ENCODE data around the gene MLN. TPM values are rescaled to one million over a fixed set of nuclear protein-coding genes. Genes with fewer than 3 reads are reported as not detected.
"Not testable (repeated sequence)": the region's sequence is repeated elsewhere in the genome, so short reads cannot be mapped to it uniquely, and the experiment has no call there.

Gene MLN
- total RNA-seq, 2 donors from 2014 or later = not detected

DNA sequence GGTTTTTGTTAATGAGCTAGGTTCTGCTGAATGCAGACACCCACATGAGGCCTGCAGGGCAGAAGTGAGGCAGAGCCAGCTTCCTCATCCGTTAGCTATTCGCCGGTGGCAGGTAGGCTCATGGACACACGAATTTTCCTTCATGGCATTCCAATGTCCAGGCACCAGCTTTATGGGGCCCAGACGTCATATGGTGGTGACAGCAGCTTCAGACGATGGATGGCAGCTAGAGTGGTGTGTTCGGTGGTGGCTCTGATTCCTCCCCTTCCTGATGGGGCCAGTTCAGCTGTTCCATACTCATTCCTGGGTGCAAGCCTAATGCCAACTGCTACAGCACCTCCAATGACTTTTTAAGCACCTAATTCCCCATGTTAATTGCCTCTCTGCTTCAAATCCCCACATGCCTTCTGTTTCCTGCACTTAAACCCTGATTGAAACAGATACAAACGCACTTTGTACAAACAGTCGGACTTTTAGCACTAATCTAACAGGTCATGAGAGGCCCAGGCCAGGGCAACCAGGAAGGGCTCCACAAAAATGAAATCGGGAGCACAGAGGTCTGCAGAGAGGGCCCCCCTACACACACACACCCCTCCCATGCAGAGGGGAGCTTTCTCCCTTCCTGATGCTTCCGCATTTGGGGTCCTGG lies 35.7 kb upstream of the MLN start:
- peak overlapping the region in 1 of 2 donors; percentile 36 for H3K27ac Mint-ChIP-seq
- DNase-seq (ENCODE audit: low spot score in 2 of 2) (no peak), ATAC-seq (peak in 1 of 2 donors; percentile 49)
- H3K9me3 Mint-ChIP-seq = peaks cover 0 to 6% of the 10 kb centered on the region in 2 donors
- no peaks in the 10 kb centered on the region for H3K36me3 Mint-ChIP-seq

DNA sequence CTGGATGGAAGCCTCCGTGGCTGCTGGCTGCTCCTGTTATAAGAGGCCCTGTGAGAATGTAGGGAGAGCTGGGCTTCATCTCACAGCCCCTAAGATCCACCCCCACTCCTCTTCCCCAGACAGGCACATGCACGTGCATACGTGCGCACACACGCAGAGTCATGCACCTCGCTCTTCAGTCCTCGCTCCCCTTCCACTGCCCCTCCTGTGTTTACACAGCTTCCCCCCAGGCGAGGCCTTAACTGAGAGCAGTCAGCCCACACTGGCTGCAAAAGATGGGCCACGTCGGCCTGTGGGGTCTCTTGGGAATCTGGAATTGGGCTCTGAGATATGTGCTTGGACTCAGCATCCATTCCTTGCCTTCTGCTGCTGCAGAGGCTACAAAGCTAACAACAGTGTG lies 35.2 kb upstream of the MLN start:
- ATAC-seq (no peak), DNase-seq (ENCODE audit: low spot score in 2 of 2) (no peak)
- H3K36me3 Mint-ChIP-seq = no peaks in the 10 kb centered on the region
- peaks cover 0 to 6% of the 10 kb centered on the region in 2 donors for H3K9me3 Mint-ChIP-seq
- H3K27ac Mint-ChIP-seq = peak overlapping the region; percentile 36 to 44

DNA sequence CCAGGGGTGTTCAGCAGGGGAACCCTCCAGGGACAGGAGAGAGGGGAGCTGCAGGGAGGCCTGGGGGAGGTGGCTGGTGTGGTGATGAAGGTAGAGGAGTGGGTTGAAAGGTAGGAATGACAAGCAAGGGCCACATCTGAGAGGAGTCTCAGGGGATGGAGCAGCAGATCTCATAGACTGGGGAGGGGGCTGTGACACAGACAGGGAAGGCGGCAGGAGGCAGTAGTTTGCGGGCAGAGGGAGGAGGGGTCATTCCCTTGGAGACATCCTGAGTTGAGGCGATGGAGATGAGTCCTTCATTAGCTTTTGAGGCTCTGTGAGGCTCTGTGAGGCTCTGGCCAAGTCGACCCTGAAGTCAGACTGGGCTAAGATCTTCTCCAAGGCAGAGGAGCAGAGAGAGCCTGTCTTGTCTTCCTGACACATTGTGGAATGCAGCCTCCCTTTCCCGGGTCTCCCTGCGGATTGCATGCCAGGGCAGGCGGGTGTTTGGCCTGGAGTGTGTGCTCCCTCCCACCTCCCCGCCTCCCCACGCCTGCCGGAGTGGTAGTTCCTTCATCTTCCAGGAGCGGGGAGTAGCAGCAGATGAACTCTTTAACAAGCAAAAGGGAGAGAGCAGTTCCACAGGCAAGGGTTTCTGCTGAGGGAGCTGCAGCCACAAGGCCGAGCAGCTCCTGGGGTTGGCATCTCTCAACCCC lies 34.3 kb upstream of the MLN start:
- DNase-seq (ENCODE audit: low spot score in 2 of 2) (no peak), ATAC-seq (no peak)
- Mint-ChIP-seq H3K36me3 (no peaks in the 10 kb centered on the region), H3K9me3 (peaks cover 0 to 6% of the 10 kb centered on the region in 2 donors), H3K27ac (no peak overlapping the region)

DNA sequence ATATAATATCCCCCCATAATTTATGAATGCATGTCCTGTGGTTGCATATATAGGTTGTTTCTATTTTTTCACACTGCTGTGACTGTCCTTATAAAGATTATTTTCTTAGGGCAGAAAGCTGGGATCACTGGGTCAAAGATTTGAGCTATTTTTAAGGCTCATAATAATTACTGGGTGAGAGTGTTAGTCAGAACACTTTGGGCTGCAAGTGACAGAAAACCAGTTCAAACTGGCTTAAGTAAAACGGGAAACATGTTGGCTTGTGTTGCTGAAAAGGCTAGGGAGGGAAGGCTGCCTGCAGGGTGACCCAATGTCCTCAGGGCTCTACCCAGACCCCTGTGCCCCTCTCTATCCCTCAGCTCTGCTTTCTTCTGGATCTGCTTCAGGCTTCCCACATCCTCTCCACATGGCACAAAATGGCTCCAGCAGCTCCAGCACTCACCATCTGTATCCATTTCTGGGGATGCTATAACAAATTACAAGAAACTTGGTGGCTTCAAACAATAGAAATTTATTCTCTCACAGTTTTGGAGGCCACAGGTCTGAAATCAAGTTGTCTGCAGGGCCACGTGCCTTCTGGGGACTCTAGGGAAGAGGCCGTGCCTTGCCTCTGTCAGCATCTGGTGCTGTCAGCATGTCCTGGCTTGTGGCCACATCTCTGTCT lies 33.1 kb upstream of the MLN start:
- Mint-ChIP-seq H3K9me3 (peaks cover 0 to 6% of the 10 kb centered on the region in 2 donors), H3K27ac (no peak overlapping the region), H3K36me3 (no peaks in the 10 kb centered on the region)
- ATAC-seq (no peak), DNase-seq (ENCODE audit: low spot score in 2 of 2) (no peak)

DNA sequence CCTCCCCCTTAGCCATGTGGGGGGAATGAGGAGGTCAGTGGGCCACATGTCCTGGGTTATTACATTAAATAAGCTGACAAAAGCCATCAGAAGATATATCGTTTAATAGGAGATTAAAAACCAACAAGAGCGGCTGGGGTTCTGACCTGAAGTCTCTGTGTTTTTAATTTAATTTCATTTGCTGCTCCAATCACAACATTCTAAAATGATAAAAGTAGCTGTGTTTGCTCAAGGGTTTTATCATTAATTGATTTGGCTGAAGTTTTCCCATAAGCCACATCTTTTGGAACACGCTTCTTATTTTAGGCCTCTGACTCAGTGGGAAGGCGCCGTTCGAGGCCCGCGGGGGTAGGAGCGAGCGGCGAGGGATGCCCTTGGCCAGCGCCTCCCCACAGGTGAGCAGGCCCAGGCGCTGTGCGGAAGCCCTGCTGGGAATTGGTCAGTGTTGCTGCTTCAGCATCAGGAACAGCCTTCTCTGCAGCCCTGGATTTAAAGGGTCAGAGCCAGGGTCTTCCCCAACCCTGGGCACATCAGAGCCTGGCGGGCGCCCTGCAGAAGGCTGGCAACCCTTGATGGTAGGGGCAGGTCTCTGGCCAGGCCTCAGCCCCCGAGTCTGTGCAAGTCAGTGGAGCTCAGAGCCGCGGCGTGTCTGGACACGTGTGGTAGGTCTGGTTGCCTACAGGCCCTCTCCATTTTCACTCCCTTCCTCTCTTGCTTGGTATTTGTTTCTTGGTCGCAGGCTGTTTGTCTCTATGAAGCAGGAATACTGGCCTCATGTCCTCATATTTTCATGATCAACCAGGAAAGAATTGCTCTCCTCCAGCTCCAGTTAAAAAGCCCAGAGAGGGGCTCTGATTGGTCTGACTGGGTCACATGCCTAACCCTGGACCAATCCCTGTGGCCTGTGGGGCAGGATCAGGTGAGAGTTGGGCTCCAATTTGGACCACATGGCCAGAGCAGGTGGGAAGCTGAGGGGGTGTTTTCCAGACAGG lies 30.9 kb upstream of the MLN start:
- Mint-ChIP-seq H3K27ac (no peak overlapping the region), H3K9me3 (peaks cover 0 to 6% of the 10 kb centered on the region in 2 donors), H3K36me3 (no peaks in the 10 kb centered on the region)
- DNase-seq (ENCODE audit: low spot score in 2 of 2) (no peak), ATAC-seq (no peak)

DNA sequence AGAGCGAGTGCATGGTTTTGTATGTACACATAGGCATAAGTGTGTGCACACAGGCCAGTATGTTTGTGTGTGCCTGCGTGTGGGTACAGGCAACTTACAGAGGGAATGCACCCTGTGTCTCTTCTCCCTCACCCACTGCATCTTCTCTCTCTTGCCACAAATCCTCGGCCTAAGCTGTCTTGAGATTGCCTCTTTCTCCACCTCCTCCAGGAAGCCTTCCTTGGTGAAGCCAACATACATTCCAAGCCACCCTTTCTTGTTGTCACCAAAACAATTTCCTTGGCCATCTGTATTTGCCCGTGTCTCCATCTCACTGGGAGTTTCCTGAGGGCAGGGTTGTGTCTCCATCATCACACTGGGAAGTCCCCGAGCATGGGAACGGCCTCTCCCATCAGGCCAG lies 29.8 kb upstream of the MLN start:
- peaks cover 0 to 6% of the 10 kb centered on the region in 2 donors for H3K9me3 Mint-ChIP-seq
- no peak for ATAC-seq
- DNase-seq (ENCODE audit: low spot score in 2 of 2) = no peak
- H3K27ac Mint-ChIP-seq = no peak overlapping the region
- no peaks in the 10 kb centered on the region for H3K36me3 Mint-ChIP-seq

DNA sequence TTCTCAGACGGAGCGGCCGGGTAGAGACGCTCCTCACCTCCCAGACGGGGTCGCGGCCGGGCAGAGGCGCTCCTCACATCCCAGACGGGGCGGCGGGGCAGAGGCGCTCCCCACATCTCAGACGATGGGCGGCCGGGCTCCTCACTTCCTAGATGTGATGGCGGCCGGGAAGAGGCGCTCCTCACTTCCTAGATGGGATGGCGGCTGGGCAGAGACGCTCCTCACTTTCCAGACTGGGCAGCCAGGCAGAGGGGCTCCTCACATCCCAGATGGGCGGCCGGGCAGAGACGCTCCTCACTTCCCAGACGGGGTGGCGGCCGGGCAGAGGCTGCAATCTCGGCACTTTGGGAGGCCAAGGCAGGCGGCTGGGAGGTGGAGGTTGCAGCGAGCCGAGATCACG lies 29.0 kb upstream of the MLN start:
- not testable (repeated sequence) for H3K36me3 Mint-ChIP-seq; H3K9me3 Mint-ChIP-seq; DNase-seq (ENCODE audit: low spot score in 2 of 2); ATAC-seq; H3K27ac Mint-ChIP-seq

DNA sequence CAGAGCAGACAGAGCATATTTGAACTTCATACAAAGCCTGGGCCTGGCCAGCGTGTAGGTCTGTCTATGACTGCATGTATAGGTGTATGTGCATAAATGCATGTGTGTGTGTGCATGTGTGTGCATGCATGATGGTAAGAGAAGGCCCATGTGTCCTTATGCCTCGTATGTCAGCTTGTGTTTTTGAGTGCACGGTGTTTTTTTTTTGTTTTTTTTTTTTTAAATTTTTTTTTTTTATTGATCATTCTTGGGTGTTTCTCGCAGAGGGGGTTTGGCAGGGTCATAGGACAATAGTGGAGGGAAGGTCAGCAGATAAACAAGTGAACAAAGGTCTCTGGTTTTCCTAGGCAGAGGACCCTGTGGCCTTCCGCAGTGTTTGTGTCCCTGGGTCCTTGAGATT lies 27.9 kb upstream of the MLN start:
- ATAC-seq; H3K9me3 Mint-ChIP-seq; H3K27ac Mint-ChIP-seq; H3K36me3 Mint-ChIP-seq; DNase-seq (ENCODE audit: low spot score in 2 of 2): not testable (repeated sequence)

DNA sequence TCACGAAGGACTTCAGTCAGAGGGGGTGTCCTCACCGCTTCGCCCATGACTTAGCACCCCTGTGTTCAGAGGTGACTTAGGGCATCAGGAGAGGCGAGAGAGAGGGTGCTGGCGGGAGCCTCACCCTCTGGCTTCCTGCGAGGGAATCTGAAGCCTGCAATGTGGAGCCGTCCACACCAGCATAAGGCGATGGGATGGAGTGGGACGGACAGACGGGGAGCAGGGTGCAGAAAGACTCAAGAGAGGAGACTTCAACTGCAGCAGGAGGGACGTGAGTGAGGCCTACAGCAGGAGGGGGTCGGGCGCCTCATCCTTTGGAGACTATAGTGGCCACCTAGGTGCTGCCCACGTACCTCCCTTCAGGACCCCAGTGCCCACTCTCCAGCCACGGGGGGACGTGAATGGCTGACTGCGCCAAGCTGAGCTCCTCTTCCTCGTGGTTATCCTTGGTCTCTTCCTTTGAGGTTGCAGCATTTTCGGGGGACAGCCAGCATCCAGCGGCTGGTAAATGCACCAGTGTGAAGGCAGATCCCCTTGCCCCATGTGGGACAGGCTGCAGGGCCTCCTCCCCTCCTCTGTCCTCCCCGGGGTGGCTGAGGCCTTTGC lies 26.9 kb upstream of the MLN start:
- Mint-ChIP-seq H3K9me3 (no peaks in the 10 kb centered on the region), H3K27ac (no peak overlapping the region), H3K36me3 (no peaks in the 10 kb centered on the region)
- no peak for ATAC-seq
- no peak for DNase-seq (ENCODE audit: low spot score in 2 of 2)

DNA sequence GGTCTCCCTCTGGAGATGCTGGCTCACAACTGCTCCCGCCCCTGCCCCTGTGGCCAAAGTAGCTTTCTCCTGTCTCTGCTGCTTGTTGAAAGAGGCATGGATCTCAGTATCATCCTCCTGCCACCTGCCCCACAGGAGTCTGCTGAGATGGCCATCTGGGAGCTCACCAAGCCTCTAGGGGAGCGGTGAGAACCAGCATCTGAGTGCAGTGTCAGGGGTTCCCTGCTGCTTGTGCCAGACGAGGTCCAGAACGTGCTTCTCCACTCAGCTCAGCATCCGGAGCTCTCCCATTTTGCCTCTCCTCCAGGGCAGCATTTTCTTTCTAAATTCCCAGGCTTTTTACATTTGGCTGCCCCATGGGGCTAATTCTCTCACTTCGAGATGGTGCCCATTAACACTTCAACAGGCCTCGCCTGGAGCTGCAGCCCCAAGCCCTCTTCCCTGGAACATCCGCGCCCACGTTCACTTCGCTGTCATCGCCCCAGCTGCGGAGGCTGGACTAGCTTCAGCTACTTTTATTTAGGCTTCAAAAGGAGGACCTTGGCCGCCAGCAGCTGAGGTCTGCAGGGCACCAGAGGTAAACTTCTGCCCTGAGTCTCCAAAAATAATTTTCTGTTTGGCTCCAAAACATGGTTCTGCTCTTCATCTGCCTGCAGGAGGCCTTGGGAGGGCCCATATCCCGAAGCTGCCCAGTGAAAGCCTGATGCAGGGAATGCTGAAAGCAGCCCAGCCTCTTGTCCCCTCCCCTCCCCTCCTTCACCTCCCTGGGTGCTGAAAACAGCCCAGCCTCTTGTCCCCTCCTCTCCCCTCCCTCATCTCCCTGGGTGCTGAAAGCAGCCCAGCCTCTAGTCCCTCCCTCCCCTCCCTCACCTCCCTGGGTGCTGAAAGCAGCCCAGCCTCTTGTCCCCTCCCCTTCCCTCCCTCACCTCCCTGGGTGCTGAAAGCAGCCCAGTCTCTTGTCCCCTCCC lies 25.2 kb upstream of the MLN start:
- Mint-ChIP-seq H3K9me3 (no peaks in the 10 kb centered on the region), H3K27ac (no peak overlapping the region), H3K36me3 (no peaks in the 10 kb centered on the region)
- ATAC-seq (no peak), DNase-seq (ENCODE audit: low spot score in 2 of 2) (no peak)

DNA sequence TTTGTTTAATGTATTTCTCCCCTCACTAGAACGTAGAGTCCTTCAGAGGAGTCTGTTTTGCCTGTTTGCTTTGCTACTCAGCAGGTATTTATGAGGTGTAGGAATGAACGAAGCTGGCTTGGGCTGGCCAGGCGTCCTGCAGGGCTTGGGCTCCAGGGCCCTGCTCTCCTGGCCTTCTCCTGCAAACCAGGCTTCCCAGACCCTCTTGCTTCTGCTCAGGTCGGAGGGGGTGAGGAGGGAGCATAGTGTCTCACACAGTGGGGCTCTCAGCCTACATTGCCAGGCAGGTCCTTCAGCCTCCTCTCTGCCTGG lies 24.6 kb upstream of the MLN start:
- Mint-ChIP-seq H3K27ac (no peak overlapping the region), H3K9me3 (no peaks in the 10 kb centered on the region), H3K36me3 (no peaks in the 10 kb centered on the region)
- no peak for DNase-seq (ENCODE audit: low spot score in 2 of 2)
- no peak for ATAC-seq

DNA sequence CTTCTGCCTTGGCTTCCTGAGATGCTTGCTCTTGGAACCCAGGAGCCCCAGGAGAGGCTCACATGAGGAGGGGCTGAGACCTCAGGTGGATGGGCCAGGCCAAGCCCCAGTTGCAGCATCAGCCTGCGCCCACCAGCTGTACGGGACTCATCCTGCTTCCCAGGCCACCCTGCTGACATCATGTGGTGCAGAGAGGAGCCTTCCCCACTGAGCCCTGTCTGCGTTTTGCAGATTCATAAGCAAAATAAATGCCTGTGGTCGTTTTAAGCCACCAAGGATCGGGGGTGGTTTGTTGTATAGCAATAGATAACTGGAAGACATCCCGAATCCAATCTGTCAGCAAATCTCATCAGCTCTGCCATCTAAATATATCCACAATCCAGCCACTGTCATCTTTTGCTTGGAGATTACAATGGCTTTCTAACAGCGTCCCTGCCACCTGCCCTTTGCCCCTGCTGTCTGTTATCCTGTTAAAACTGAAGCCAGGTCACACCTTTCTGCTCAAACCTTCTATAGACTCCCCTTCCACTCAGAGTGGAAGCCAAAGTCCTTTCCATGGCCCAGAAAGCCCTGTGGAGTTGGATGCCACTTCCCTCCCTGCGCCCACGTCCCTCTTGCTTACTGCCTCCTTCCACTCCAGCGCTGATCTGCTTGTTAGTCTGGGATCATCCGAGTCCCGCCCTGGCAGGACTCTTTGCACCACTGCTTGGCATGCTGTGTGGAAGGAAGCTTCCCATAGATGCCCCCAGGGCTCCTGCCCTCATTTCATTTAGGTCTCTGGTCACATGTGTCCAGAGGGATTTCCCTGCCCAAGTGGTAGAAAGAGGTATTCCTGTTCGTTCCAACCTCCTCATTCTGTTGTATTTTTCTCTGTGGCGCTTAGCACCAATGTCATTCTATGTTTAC lies 24.0 kb upstream of the MLN start:
- H3K9me3 Mint-ChIP-seq = no peaks in the 10 kb centered on the region
- H3K27ac Mint-ChIP-seq = peak overlapping the region in 1 of 2 donors; percentile 27
- ATAC-seq (no peak), DNase-seq (ENCODE audit: low spot score in 2 of 2) (no peak)
- no peaks in the 10 kb centered on the region for H3K36me3 Mint-ChIP-seq

DNA sequence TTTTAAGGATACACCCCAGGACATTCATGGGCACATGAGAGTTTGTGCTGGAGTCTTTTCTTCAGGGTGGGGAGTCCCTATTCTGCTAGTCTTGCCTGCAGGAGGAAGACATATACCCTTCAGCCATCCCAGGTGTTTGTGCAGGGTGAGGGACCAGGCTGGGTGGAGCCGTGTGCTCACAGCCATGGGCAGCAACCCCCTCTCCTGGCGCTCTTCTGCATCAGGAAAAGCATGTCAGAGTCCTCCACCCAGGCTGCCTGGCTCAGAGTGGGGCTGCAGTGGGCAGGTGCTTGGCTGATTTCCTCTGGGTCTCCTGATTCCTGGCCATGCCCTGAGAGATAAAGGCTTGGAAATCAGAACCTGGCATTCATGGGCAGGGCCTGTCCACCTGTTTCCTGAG lies 22.7 kb upstream of the MLN start:
- H3K36me3 Mint-ChIP-seq = no peaks in the 10 kb centered on the region
- ATAC-seq = no peak
- DNase-seq (ENCODE audit: low spot score in 2 of 2) = no peak
- H3K27ac Mint-ChIP-seq = no peak overlapping the region
- H3K9me3 Mint-ChIP-seq = no peaks in the 10 kb centered on the region

DNA sequence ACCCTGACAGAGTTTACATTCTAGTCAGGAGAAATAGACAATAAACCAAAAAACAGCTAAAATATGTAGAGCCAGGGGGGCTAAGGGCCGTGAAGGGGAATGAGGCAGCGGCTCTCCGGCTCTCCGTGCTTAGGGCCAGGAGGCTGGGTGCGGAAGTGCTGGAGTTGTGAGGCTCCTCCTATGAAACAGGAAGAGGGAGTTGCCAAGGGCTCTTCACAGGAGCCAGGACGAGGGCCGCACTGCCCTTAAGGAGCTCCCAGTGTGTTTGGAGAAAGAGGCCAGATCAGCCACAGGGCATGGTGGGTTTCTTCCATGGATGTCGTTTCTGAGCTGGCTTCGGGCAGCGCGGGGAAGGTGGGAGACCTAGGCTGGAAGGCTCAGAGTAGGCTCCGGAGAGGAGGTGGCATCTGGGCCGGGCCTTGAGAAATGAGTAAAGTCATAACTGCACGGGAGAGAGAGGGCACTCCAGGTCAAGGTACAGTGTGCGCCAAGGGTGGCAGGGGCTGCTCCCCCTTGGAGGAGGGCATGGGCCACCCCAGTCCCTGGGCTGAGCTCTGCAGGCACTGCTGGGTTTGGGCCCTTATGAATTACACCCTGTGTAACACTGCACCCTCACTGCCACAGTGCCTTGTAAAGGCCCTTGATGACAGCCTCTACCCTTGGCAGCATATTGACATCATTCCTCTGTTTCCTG lies 20.8 kb upstream of the MLN start:
- no peak for ATAC-seq
- Mint-ChIP-seq H3K9me3 (no peaks in the 10 kb centered on the region), H3K27ac (no peak overlapping the region), H3K36me3 (no peaks in the 10 kb centered on the region)
- DNase-seq (ENCODE audit: low spot score in 2 of 2) = no peak
